Keratinocyte (primary cell): Measurements from ENCODE around the gene FANCD2. TPM values are rescaled to one million over a fixed set of nuclear protein-coding genes. Genes with fewer than 3 reads are reported as not detected.

Experiments used
- DNase-seq: peaks from one replicate; pipeline ENCODE4 v3.0.0-alpha.2; 2011; ENCODE audit warnings: low read depth, missing footprints, low spot score
- FAIRE-seq: peaks from 2 replicates; lab custom pipeline; 2011; peaks lifted over from hg19 to GRCh38; lab: Jason Lieb, UNC
- H2AFZ ChIP-seq: 2 replicates; pipeline ENCODE4 v1.6.0; 2012; ENCODE audit warnings: low read length, control low read depth, inconsistent platforms; ENCODE audit not compliant: control insufficient read depth
- H3K27ac ChIP-seq: 2 replicates; pipeline ENCODE4 v1.5.1; 2011; ENCODE audit warnings: low read length; ENCODE audit not compliant: control insufficient read depth, insufficient read depth
- H3K27me3 ChIP-seq: 3 replicates; pipeline ENCODE4 v1.6.0; 2011; ENCODE audit warnings: low read length; ENCODE audit not compliant: control insufficient read depth, insufficient read depth; ENCODE audit errors: extremely low read depth
- H3K36me3 ChIP-seq, 2 experiments: 2 replicates in 1 of 2; 3 replicates in 1 of 2; pipeline ENCODE4 v1.5.1; 2011; ENCODE audit warnings: low read length in 2 of 2, mild to moderate bottlenecking in 1 of 2; ENCODE audit not compliant: control insufficient read depth in 2 of 2, insufficient read depth in 2 of 2; ENCODE audit errors: extremely low read depth in 1 of 2
- H3K4me1 ChIP-seq: 3 replicates; pipeline ENCODE4 v1.5.1; 2011; ENCODE audit warnings: low read length; ENCODE audit not compliant: control insufficient read depth, insufficient read depth; ENCODE audit errors: extremely low read depth
- H3K4me2 ChIP-seq: 3 replicates; pipeline ENCODE4 v1.6.0; 2011; ENCODE audit warnings: low read depth, low read length; ENCODE audit not compliant: control insufficient read depth, insufficient read depth; ENCODE audit errors: extremely low read depth
- H3K4me3 ChIP-seq, 3 experiments: fragments of 200-600 bp in 1 of 3; sonication (generic) in 1 of 3; 2 replicates in 2 of 3; 3 replicates in 1 of 3; pipeline ENCODE4 v1.5.1; 2011 to 2016; ENCODE audit warnings: low read length in 3 of 3, mild to moderate bottlenecking in 3 of 3, control low read depth in 2 of 3, inconsistent platforms in 1 of 3, low read depth in 1 of 3, mixed read lengths in 1 of 3, mixed run types in 1 of 3, moderate library complexity in 1 of 3; ENCODE audit not compliant: control insufficient read depth in 2 of 3, insufficient read depth in 2 of 3; ENCODE audit errors: extremely low read depth in 1 of 3
- H3K79me2 ChIP-seq: 2 replicates; pipeline ENCODE4 v1.6.0; 2012; ENCODE audit warnings: low read length; ENCODE audit not compliant: control insufficient read depth, insufficient read depth
- H3K9ac ChIP-seq: 3 replicates; pipeline ENCODE4 v1.6.0; 2011; ENCODE audit warnings: low read length; ENCODE audit not compliant: control insufficient read depth, insufficient read depth; ENCODE audit errors: extremely low read depth
- H3K9me1 ChIP-seq: 3 replicates; pipeline ENCODE4 v1.6.0; 2011; ENCODE audit warnings: low read length; ENCODE audit not compliant: control insufficient read depth, insufficient read depth; ENCODE audit errors: extremely low read depth
- H3K9me3 ChIP-seq: 2 replicates; pipeline ENCODE4 v1.5.1; 2012; ENCODE audit warnings: low read depth, low read length; ENCODE audit not compliant: control insufficient read depth
- H4K20me1 ChIP-seq: 3 replicates; pipeline ENCODE4 v1.6.0; 2011; ENCODE audit warnings: low read length; ENCODE audit not compliant: control insufficient read depth, insufficient read depth; ENCODE audit errors: extremely low read depth
- CTCF ChIP-seq, 3 experiments: IDR thresholded peaks in 1 of 3; conservative IDR thresholded peaks in 1 of 3; optimal IDR thresholded peaks in 1 of 3; 2 replicates in 2 of 3; 3 replicates in 1 of 3; pipeline versions ENCODE3 to v1.5.1; 2011; ENCODE audit warnings: low read length in 3 of 3, mild to moderate bottlenecking in 3 of 3, moderate library complexity in 2 of 3, control low read depth in 1 of 3, inconsistent platforms in 1 of 3; ENCODE audit not compliant: insufficient read depth in 2 of 3; ENCODE audit errors: extremely low read depth in 1 of 3
- EZH2 ChIP-seq: IDR thresholded peaks from one replicate; pipeline ENCODE4 v1.6.1; 2012; ENCODE audit warnings: inconsistent platforms, mild to moderate bottlenecking, low read length, moderate library complexity
- dilution Hi-C: fragments of 300-500 bp; cut with MboI; formaldehyde crosslinking; loops from one replicate; pipeline ENCODE4 v1.7.0; 2020; ENCODE audit warnings: low sequenced_read_pairs; ENCODE audit not compliant: extremely low pct_ligation_motif_present
- polyA plus RNA-seq, 5 experiments: library from polyadenylated mRNA; depleted of rRNA in 3 of 5; stranded (reverse) in 3 of 5; stranded (forward) in 1 of 5; unstranded in 1 of 5; fragments of >200 nt; gene quantifications; 1 replicate in 1 of 5; 2 replicates in 3 of 5; 3 replicates in 1 of 5; pipeline versions ENCODE4 v1.2.1 to v1.2.3, GENCODE V29; 2011 to 2012; ENCODE audit warnings: missing spikeins in 2 of 5, low read depth in 1 of 5, low replicate concordance in 1 of 5

FANCD2 gene
- polyA plus RNA-seq, 1 donor (not counting 4 experiments of a cell fraction or from before 2014, with no cell fraction given), result 12.5 TPM

- Histone ChIP-seq H3K9me3 (no peaks in the 10 kb centered on the region), H3K9ac (no peak overlapping the region), H3K4me3 (no peak overlapping the region), H3K36me3 (no peaks in the 10 kb centered on the region), H3K27me3 (no peaks in the 10 kb centered on the region), H3K4me1 (no peaks in the 10 kb centered on the region), H2AFZ (no peak overlapping the region), H3K27ac (no peak overlapping the region), H3K9me1 (no peaks in the 10 kb centered on the region), H3K79me2 (no peaks in the 10 kb centered on the region), H4K20me1 (no peaks in the 10 kb centered on the region), H3K4me2 (no peak overlapping the region)
- dilution Hi-C loops, result no loop called here
- TF ChIP-seq CTCF (optimal IDR thresholded peaks at IDR 0.05 in 1 of 3, IDR thresholded peaks at IDR 0.05 in 1 of 3, conservative IDR thresholded peaks at IDR 0.05 in 1 of 3; ENCODE audit: extremely low read depth in 1 of 3, insufficient read depth in 2 of 3, low read length in 3 of 3) (no peak), EZH2 (no peak)
- FAIRE-seq (no peak), DNase-seq (no peak)
These were observed 80.7 kb downstream of the FANCD2 start for GRCh38 chr3:10106919-10107318.

- no peak within 1 kb of the TSS for H2AFZ ChIP-seq
- no peak within 1 kb of the TSS for H3K4me3 ChIP-seq
- no peaks in the 10 kb centered on the region for H3K27me3 ChIP-seq
- no peaks in the 10 kb centered on the region for H3K36me3 ChIP-seq
- TF ChIP-seq EZH2 (no peak), CTCF (optimal IDR thresholded peaks at IDR 0.05 in 1 of 3, IDR thresholded peaks at IDR 0.05 in 1 of 3, conservative IDR thresholded peaks at IDR 0.05 in 1 of 3; ENCODE audit: extremely low read depth in 1 of 3, insufficient read depth in 2 of 3, low read length in 3 of 3) (no peak)
- H3K9ac ChIP-seq, result no peak within 1 kb of the TSS
- no peaks in the 10 kb centered on the region for H3K4me1 ChIP-seq
- dilution Hi-C loops, result no loop called here
- H3K27ac ChIP-seq, result no peak within 1 kb of the TSS
- DNase-seq (no peak), FAIRE-seq (no peak)
- H3K4me2 ChIP-seq, result no peak within 1 kb of the TSS
- H3K9me1 ChIP-seq, result no peaks in the 10 kb centered on the region
- no peaks in the 10 kb centered on the region for H4K20me1 ChIP-seq
- no peaks in the 10 kb centered on the region for H3K79me2 ChIP-seq
- no peaks in the 10 kb centered on the region for H3K9me3 ChIP-seq
These were observed 81.9 kb downstream of the FANCD2 start, which contains the start of gene FANCD2OS for GRCh38 chr3:10108091-10108490. Gene FANCD2OS, minus strand, starts transcription at chr3:10108255. Its CDS starts 3,481 bp downstream, at chr3:10104774.
